NCI-H1092 (cell line): ENCODE measurements around the gene DNAJC16.
"Not testable (repeated sequence)": the region's sequence is repeated elsewhere in the genome, so short reads cannot be mapped to it uniquely, and the experiment has no call there.

Experiments
- DNase-seq: peaks from one replicate; lab custom pipeline; 2025; lab: John Stamatoyannopoulos, UW

The DNAJC16 gene

GRCh38 chr1:15507278-15507677, 19.4 kb upstream of the DNAJC16 start:
- DNase-seq, result no peak

GRCh38 chr1:15508700-15509487, 17.8 kb upstream of the DNAJC16 start:
- DNase-seq, result no peak

- DNase-seq, result no peak
These were observed 17.1 kb upstream of the DNAJC16 start for GRCh38 chr1:15509586-15509985.

GRCh38 chr1:15510611-15511405, 15.8 kb upstream of the DNAJC16 start:
- DNase-seq, result no peak

- no peak for DNase-seq
These were observed 13.5 kb upstream of the DNAJC16 start for GRCh38 chr1:15513192-15513591.

GRCh38 chr1:15513919-15514318, 12.7 kb upstream of the DNAJC16 start:
- no peak for DNase-seq

GRCh38 chr1:15514557-15514956, 12.1 kb upstream of the DNAJC16 start:
- not testable (repeated sequence) for DNase-seq

- no peak for DNase-seq
These were observed 11.5 kb upstream of the DNAJC16 start for GRCh38 chr1:15515022-15515663.

GRCh38 chr1:15519625-15520024, 7.0 kb upstream of the DNAJC16 start:
- DNase-seq, result no peak

GRCh38 chr1:15521206-15521906, 5.3 kb upstream of the DNAJC16 start:
- DNase-seq, result not testable (repeated sequence)

- no peak for DNase-seq
These were observed 4.1 kb upstream of the DNAJC16 start for GRCh38 chr1:15522551-15522950.

- DNase-seq, result no peak
These were observed 3.3 kb upstream of the DNAJC16 start for GRCh38 chr1:15523104-15524020.

- DNase-seq, result no peak
These were observed 2.7 kb upstream of the DNAJC16 start, which contains the start of gene CASP9 for GRCh38 chr1:15524021-15524282. TSS of gene CASP9 (minus strand) at chr1:15524215. CDS start at chr1:15524200, 15 bp downstream.

GRCh38 chr1:15524283-15525049, 2.2 kb upstream of the DNAJC16 start:
- DNase-seq, result peak; percentile 99

GRCh38 chr1:15525050-15526020, 1.3 kb upstream of the DNAJC16 start:
- no peak for DNase-seq

- no peak for DNase-seq
These were observed 593 bp upstream of the DNAJC16 start for GRCh38 chr1:15526021-15526489.

- DNase-seq, result no peak
These were observed 4.4 kb downstream of the DNAJC16 start for GRCh38 chr1:15531003-15531402.

GRCh38 chr1:15531682-15532081, 5.0 kb downstream of the DNAJC16 start:
- no peak for DNase-seq

- DNase-seq, result no peak
These were observed 12.1 kb downstream of the DNAJC16 start for GRCh38 chr1:15538771-15539170.
